HG03025 (cell line): ENCODE measurements around the gene ZBTB43.

Experiments
- ATAC-seq: cut with Tn5 transposase; IDR thresholded peaks from one replicate; pipeline ENCODE4 v1.9.1; 2021; ENCODE audit warnings: mild to moderate bottlenecking, moderate library complexity; ENCODE audit not compliant: unreplicated experiment, low FRiP score

Gene ZBTB43

GRCh38 chr9:126853667-126854066 lies 48.8 kb downstream of the ZBTB43 start:
- ATAC-seq = no peak

GRCh38 chr9:126854734-126855133 lies 49.9 kb downstream of the ZBTB43 start:
- ATAC-seq = no peak

- ATAC-seq = no peak
Observed at GRCh38 chr9:126856326-126856877, 51.6 kb downstream of the ZBTB43 start.

GRCh38 chr9:126857261-126857960 lies 52.6 kb downstream of the ZBTB43 start:
- ATAC-seq = no peak

- no peak for ATAC-seq
Observed at GRCh38 chr9:126859111-126859510, 54.3 kb downstream of the ZBTB43 start.

GRCh38 chr9:126860077-126860756 lies 55.4 kb downstream of the ZBTB43 start, which contains the start of gene ZBTB34:
ZBTB34 (plus strand) TSS chr9:126860639; CDS start chr9:126879400, 18,761 bp downstream.
- ATAC-seq = peak; percentile 63

- peak; percentile 34 for ATAC-seq
Observed at GRCh38 chr9:126860757-126861466, 56.1 kb downstream of the ZBTB43 start.

- no peak for ATAC-seq
Observed at GRCh38 chr9:126861707-126862103, 56.9 kb downstream of the ZBTB43 start.

GRCh38 chr9:126862104-126862761 lies 57.4 kb downstream of the ZBTB43 start:
- no peak for ATAC-seq

- no peak for ATAC-seq
Observed at GRCh38 chr9:126864771-126865170, 59.9 kb downstream of the ZBTB43 start.

- no peak for ATAC-seq
Observed at GRCh38 chr9:126869368-126869767, 64.5 kb downstream of the ZBTB43 start.

- no peak for ATAC-seq
Observed at GRCh38 chr9:126872516-126872915, 67.7 kb downstream of the ZBTB43 start.

GRCh38 chr9:126874546-126875314 lies 69.9 kb downstream of the ZBTB43 start:
- ATAC-seq = no peak

GRCh38 chr9:126875756-126876510 lies 71.1 kb downstream of the ZBTB43 start:
- ATAC-seq = no peak

- ATAC-seq = no peak
Observed at GRCh38 chr9:126876531-126876930, 71.7 kb downstream of the ZBTB43 start.

GRCh38 chr9:126877418-126877817 lies 72.6 kb downstream of the ZBTB43 start:
- no peak for ATAC-seq

GRCh38 chr9:126879288-126879687 lies 74.4 kb downstream of the ZBTB43 start:
- no peak for ATAC-seq

GRCh38 chr9:126880226-126880946 lies 75.5 kb downstream of the ZBTB43 start:
- no peak for ATAC-seq
